ENCODE measurements around the gene EIF2AK3.

- TF ChIP-seq CTCF (IDR thresholded peaks at IDR 0.05; ENCODE audit: insufficient read depth, low read depth, low read length) (no peak), EZH2 (IDR thresholded peaks at IDR 0.05; ENCODE audit: insufficient read depth, low read length) (no peak)
Observed at GRCh38 chr2:88591698-88592097, 35.6 kb downstream of the EIF2AK3 start.

Measured in astrocyte (in vitro differentiated cells and primary cell).